GM12865 (cell line): ENCODE measurements around the gene RPL37A.
A peak's percentile ranks its signal among the peaks of the same experiment; 100 is the strongest.

Experiments used
- DNase-seq: peaks from one replicate; pipeline ENCODE4 v3.0.0; 2010; ENCODE audit warnings: low read depth
- H3K4me3 ChIP-seq: 2 replicates; pipeline ENCODE4 v1.5.1; 2011; ENCODE audit warnings: mild to moderate bottlenecking, low read depth, low read length, control low read depth
- TF ChIP-seq, protein P1 (sequence below): IDR thresholded peaks from 2 replicates; pipeline ENCODE4 v1.5.1; 2011; ENCODE audit warnings: low read length, control low read depth, low read depth, inconsistent platforms; ENCODE audit not compliant: insufficient read depth; ENCODE audit errors: missing control alignments

Gene RPL37A

DNA sequence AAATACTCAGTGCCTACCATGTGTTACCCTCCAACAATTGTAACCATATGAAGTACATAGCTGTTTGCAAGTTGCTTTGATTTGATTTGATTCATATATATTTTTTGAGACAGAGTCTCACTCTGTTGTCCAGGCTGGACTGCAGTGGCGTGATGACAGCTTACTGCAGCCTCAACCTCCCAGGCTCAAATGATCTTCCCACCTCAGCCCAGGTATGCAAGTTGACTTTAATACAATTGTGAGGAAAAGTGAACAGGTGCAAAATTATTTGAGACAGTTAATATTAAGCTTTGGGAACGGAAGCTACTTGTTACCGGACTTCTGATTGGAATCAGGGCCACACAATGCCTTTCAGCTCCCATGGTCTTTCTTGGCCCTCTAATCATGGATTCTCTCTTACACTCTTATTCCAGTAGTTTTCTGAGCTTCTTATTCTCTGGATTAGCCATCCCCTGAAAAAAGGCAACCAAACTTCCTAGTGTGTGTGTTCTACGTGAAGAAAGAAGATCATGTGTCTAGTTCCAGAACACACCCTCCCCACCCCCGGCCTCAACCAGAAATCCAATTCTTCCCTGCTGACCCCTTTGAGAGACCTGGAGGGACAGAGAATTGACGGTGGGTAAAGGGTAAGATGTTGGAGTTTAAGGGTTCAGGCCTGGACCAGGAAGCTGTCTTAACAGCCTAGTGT lies 1.1 kb upstream of the RPL37A start:
- peak overlapping the region; percentile 97 for H3K4me3 ChIP-seq
- no peak for DNase-seq
- TF ChIP-seq, protein P1, sequence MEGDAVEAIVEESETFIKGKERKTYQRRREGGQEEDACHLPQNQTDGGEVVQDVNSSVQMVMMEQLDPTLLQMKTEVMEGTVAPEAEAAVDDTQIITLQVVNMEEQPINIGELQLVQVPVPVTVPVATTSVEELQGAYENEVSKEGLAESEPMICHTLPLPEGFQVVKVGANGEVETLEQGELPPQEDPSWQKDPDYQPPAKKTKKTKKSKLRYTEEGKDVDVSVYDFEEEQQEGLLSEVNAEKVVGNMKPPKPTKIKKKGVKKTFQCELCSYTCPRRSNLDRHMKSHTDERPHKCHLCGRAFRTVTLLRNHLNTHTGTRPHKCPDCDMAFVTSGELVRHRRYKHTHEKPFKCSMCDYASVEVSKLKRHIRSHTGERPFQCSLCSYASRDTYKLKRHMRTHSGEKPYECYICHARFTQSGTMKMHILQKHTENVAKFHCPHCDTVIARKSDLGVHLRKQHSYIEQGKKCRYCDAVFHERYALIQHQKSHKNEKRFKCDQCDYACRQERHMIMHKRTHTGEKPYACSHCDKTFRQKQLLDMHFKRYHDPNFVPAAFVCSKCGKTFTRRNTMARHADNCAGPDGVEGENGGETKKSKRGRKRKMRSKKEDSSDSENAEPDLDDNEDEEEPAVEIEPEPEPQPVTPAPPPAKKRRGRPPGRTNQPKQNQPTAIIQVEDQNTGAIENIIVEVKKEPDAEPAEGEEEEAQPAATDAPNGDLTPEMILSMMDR = no peak

GRCh38 chr2:216498070-216498378 lies 620 bp upstream of the RPL37A start:
- TF ChIP-seq, protein P1 = no peak
- H3K4me3 ChIP-seq = peak overlapping the region; percentile 97
- no peak for DNase-seq

DNA sequence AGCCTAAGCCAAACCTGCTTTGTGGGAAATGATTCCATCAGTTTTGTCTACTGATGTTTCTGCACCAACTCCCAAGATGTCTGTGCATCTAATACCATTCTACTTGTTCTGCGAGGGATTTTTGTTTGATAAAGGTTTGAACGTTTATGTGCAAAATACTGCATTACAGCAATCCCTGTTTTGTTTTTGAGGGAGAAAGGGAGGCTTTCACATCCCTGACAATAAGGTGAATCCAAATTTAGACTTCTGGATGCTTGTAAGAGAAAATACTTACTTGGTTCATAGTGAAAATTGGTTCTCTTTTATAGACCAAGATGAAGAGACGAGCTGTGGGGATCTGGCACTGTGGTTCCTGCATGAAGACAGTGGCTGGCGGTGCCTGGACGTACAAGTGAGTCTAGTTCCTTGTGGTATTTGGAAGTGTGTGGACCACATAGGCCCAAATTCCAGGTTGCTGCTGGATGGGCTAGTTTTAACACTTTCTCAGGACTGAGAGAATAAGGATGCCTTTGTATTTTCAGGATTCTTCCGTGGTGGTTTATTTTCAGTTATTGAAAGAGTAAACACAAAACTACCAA lies 1.1 kb downstream of the RPL37A start:
- H3K4me3 ChIP-seq = peak overlapping the region; percentile 97
- TF ChIP-seq, protein P1 = no peak
- DNase-seq = peak; percentile 42

DNA sequence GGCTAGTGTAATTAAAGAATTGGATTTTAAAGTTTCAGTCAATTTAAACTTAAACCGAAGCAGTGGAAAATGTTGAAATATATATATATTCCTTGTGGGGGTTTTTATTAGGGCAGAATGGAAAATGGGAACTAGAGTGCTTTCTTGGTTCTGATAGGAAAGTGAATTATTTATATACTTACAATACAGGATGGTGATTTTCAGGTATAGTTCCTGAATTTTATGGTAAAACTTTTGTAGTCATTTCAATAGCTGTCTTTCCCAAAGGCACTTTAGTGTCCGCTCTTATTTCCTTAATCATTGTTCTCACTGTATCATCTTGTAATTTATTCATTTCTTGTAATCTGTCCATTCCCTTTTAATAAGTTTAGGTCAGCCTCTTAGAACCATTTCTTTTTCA lies 1.9 kb downstream of the RPL37A start:
- TF ChIP-seq, protein P1 = no peak
- DNase-seq = no peak
- peak overlapping the region; percentile 97 for H3K4me3 ChIP-seq

DNA sequence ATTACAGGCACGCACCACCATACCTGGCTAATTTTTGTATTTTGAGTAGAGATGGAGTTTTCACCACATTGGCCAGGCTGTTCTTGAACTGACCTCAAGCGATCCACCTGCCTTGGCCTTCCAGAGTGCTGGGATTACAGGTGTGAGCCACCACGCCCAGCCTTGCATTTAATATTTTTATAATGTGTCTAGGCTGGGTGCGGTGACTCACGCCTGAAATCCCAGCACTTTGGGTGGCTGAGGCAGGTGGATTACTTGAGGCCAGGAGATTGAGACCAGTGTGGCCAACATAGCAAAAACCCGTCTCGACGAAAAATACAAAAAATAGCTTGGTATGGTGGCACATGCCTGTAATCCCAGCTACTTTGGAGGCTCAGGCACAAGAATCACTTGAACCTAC lies 3.2 kb downstream of the RPL37A start:
- H3K4me3 ChIP-seq = no peak overlapping the region
- TF ChIP-seq, protein P1 = no peak
- DNase-seq = no peak

- H3K4me3 ChIP-seq = no peak overlapping the region
- TF ChIP-seq, protein P1 = no peak
- DNase-seq = no peak
Observed at GRCh38 chr2:216502381-216503158, 3.9 kb downstream of the RPL37A start.
